HEK293 (cell line): ENCODE data around the gene GPBP1.

ENCODE experiments used
- ATF2 ChIP-seq: fragments of 450-650 bp; formaldehyde crosslinking; IDR thresholded peaks from 2 replicates; pipeline ENCODE4 v1.5.1; 2016; ENCODE audit warnings: missing biosample characterization, missing genetic modification characterization, low read depth
- CTCF ChIP-seq: fragments of 450-650 bp; formaldehyde crosslinking; IDR thresholded peaks from 2 replicates; pipeline ENCODE4 v1.5.1; 2016; ENCODE audit warnings: missing biosample characterization, missing genetic modification characterization
- KLF9 ChIP-seq: fragments of 450-650 bp; formaldehyde crosslinking; IDR thresholded peaks from 2 replicates; pipeline ENCODE4 v1.5.1; 2016; ENCODE audit warnings: missing biosample characterization, missing genetic modification characterization, low read depth
- ZFP3 ChIP-seq: fragments of 450-650 bp; formaldehyde crosslinking; IDR thresholded peaks from 2 replicates; pipeline ENCODE4 v1.5.1; 2016; ENCODE audit warnings: low read depth, missing biosample characterization, missing genetic modification characterization
- ZNF211 ChIP-seq: fragments of 450-650 bp; formaldehyde crosslinking; IDR thresholded peaks from 2 replicates; pipeline ENCODE4 v1.5.1; 2016; ENCODE audit warnings: low read depth, missing biosample characterization, missing genetic modification characterization
- ZNF362 ChIP-seq: fragments of 450-650 bp; formaldehyde crosslinking; IDR thresholded peaks from 2 replicates; pipeline ENCODE4 v1.5.1; 2016; ENCODE audit warnings: missing biosample characterization, missing genetic modification characterization

- TF ChIP-seq KLF9 (tag by site-specific recombination), result no peak
- no peak for TF ChIP-seq ZNF362
- TF ChIP-seq ATF2 (tag by site-specific recombination), result no peak
- no peak for TF ChIP-seq ZFP3 (tag by site-specific recombination)
- no peak for TF ChIP-seq CTCF
- TF ChIP-seq ZNF211, result no peak
Observed at GRCh38 chr5:57172466-57173318, 1.2 kb upstream of the GPBP1 start.
